Stomach (tissue), 9 donors: ENCODE data around the gene NCAPD3. TPM values are rescaled to one million over a fixed set of nuclear protein-coding genes. Genes with fewer than 3 reads are reported as not detected.

Experiments
- DNase-seq, 2 donors: peaks; one replicate each; pipeline versions ENCODE4 v3.0.0 to v3.0.0-alpha.2; 2013 to 2019
- H3K27ac ChIP-seq, 5 donors: fragments of 200-600 bp in 4 of 5; sonication (generic) in 4 of 5; one replicate each; pipeline ENCODE4 v1.5.1; 2013 to 2019; ENCODE audit warnings: mild to moderate bottlenecking in 1 of 5, moderate library complexity in 1 of 5
- H3K27me3 ChIP-seq, 3 donors: fragments of 200-600 bp; sonication (generic); one replicate each; pipeline ENCODE4 v1.5.1; 2017 to 2019; ENCODE audit warnings: mixed run types in 1 of 3
- H3K36me3 ChIP-seq, 4 donors: fragments of 200-600 bp; sonication (generic); 1 replicate in 3 of 4; 2 replicates in 1 of 4; pipeline ENCODE4 v1.5.1; 2016 to 2019
- H3K4me1 ChIP-seq, 4 donors: fragments of 200-600 bp; sonication (generic); one replicate each; pipeline ENCODE4 v1.5.1; 2016 to 2019
- H3K4me3 ChIP-seq, 4 donors: fragments of 200-600 bp; sonication (generic) in 3 of 4; one replicate each; pipeline ENCODE4 v1.5.1; 2016 to 2019; ENCODE audit warnings: mild to moderate bottlenecking in 1 of 4
- H3K9me3 ChIP-seq, 4 donors: fragments of 200-600 bp; sonication (generic); one replicate each; pipeline ENCODE4 v1.5.1; 2016 to 2019
- CTCF ChIP-seq, 7 experiments: fragments of 450-650 bp in 4 of 7; fragments of 200-600 bp in 3 of 7; sonication (generic) in 3 of 7; IDR thresholded peaks; one replicate each; pipeline ENCODE4 v1.5.1; 2016 to 2019; ENCODE audit warnings: antibody characterized with exemption in 7 of 7, control low read depth in 2 of 7, mild to moderate bottlenecking in 1 of 7
- EP300 ChIP-seq: sonication (generic); formaldehyde crosslinking; IDR thresholded peaks from one replicate; pipeline ENCODE4 v1.6.1; 2017; ENCODE audit warnings: antibody characterized with exemption
- POLR2A ChIP-seq, 4 donors: fragments of 450-650 bp; IDR thresholded peaks; one replicate each; pipeline ENCODE4 v1.6.1; 2016; ENCODE audit warnings: antibody characterized with exemption in 4 of 4, control low read depth in 2 of 4, mild to moderate bottlenecking in 1 of 4, moderate library complexity in 1 of 4
- POLR2AphosphoS5 ChIP-seq, 3 donors: sonication (generic); formaldehyde crosslinking; IDR thresholded peaks; one replicate each; pipeline ENCODE4 v1.6.1; 2016; ENCODE audit warnings: antibody characterized with exemption in 3 of 3
- WGBS, 5 donors: extraction: QIAGEN DNeasy Blood & Tissue Kit in 3 of 5; methylation state at CpG; one replicate each; pipeline versions ENCODE4 v1.1.5 to v1.1.7; 2013 to 2018; 5-methylcytosine and 5-hydroxymethylcytosine counted together
- intact Hi-C: fragments of 100-400 bp; cut with DNase I; formaldehyde crosslinking; loops from one replicate; pipeline ENCODE4 v1.15.1; 2023; ENCODE audit warnings: low total_unique reads
- polyA plus RNA-seq, 3 donors: library from polyadenylated mRNA; stranded (reverse); fragments of 200-250 nt; gene quantifications; one replicate each; pipeline ENCODE4 v1.2.3, GENCODE V29; 2013
- total RNA-seq, 5 donors: library from RNA; depleted of rRNA; stranded (reverse); fragments of >200 nt; gene quantifications; one replicate each; pipeline versions ENCODE4 v1.1.0 to v1.2.3, GENCODE V29; 2014 to 2016
- donor health status: healthy with polysubstance abuse.
- donor health status: Bipolar disorder and iron deficiency.
- donor health status: healthy.

The NCAPD3 gene
- total and polyA plus RNA-seq, 8 donors: 3.3 to 27.8 (median 10.2) TPM

GRCh38 chr11:134125507-134125906, 98.3 kb downstream of the NCAPD3 start:
- no peaks in the 10 kb centered on the region for H3K36me3 ChIP-seq
- H3K27me3 ChIP-seq: peaks cover 0 to 31% (median 12%) of the 10 kb centered on the region in 3 donors
- peaks cover 11 to 57% (median 34%) of the 10 kb centered on the region in 4 donors for H3K4me1 ChIP-seq
- peak overlapping the region; percentile 18 to 88 (median 60) for H3K27ac ChIP-seq
- peak overlapping the region; percentile 34 to 48 (median 42) for H3K4me3 ChIP-seq
- no peak for DNase-seq
- 61 to 85% (median 79%) methylated on average over 9 of the region's 9 CpGs for WGBS, 5 donors
- H3K9me3 ChIP-seq: no peaks in the 10 kb centered on the region
- intact Hi-C loops: no loop called here
- TF ChIP-seq EP300: no peak
- TF ChIP-seq POLR2AphosphoS5 (IDR thresholded peaks at IDR 0.05): no peak
- TF ChIP-seq CTCF (IDR thresholded peaks at IDR 0.05): no peak

- Histone ChIP-seq H3K4me1 (peaks cover 12 to 64% (median 37%) of the 10 kb centered on the region in 4 donors), H3K4me3 (peak overlapping the region; percentile 34 to 48 (median 42)), H3K36me3 (no peaks in the 10 kb centered on the region), H3K27me3 (peaks cover 0 to 31% (median 12%) of the 10 kb centered on the region in 3 donors), H3K27ac (peak overlapping the region; percentile 46 to 88 (median 60)), H3K9me3 (no peaks in the 10 kb centered on the region)
- TF ChIP-seq EP300 (no peak), POLR2AphosphoS5 (IDR thresholded peaks at IDR 0.05) (no peak), POLR2A (IDR thresholded peaks at IDR 0.05) (no peak), CTCF (IDR thresholded peaks at IDR 0.05) (no peak)
- peak; percentile 40 to 74 for DNase-seq
- 6 to 13% (median 6%) methylated on average over 18 to 54 of the region's 54 CpGs for WGBS, 5 donors
- intact Hi-C loops: no loop called here
These were observed 98.9 kb downstream of the NCAPD3 start for GRCh38 chr11:134124660-134125451.

- no peaks in the 10 kb centered on the region for H3K9me3 ChIP-seq
- H3K27me3 ChIP-seq: peaks cover 0 to 27% (median 12%) of the 10 kb centered on the region in 3 donors
- peak in 1 of 3 donors; percentile 22 for TF ChIP-seq POLR2AphosphoS5 (IDR thresholded peaks at IDR 0.05)
- TF ChIP-seq POLR2A (IDR thresholded peaks at IDR 0.05): no peak
- WGBS, 5 donors: 41 to 61% (median 52%) methylated on average over 9 of the region's 9 CpGs
- peak overlapping the region in 2 of 4 donors; percentile 13 to 15 for H3K4me3 ChIP-seq
- peak in 1 of 2 donors; percentile 60 for DNase-seq
- H3K27ac ChIP-seq: peak overlapping the region; percentile 32 to 88 (median 82)
- intact Hi-C loops: no loop called here
- H3K4me1 ChIP-seq: peaks cover 12 to 79% (median 37%) of the 10 kb centered on the region in 4 donors
- no peaks in the 10 kb centered on the region for H3K36me3 ChIP-seq
These were observed 102.7 kb downstream of the NCAPD3 start for GRCh38 chr11:134120921-134121526.

- Histone ChIP-seq H3K9me3 (no peaks in the 10 kb centered on the region), H3K27ac (peak overlapping the region; percentile 14 to 88 (median 82)), H3K27me3 (peaks cover 0 to 20% (median 12%) of the 10 kb centered on the region in 3 donors), H3K4me1 (peaks cover 12 to 72% (median 33%) of the 10 kb centered on the region in 4 donors), H3K36me3 (no peaks in the 10 kb centered on the region), H3K4me3 (peak overlapping the region in 2 of 4 donors; percentile 13 to 15)
- peak; percentile 35 to 92 for DNase-seq
- TF ChIP-seq POLR2A (IDR thresholded peaks at IDR 0.05) (no peak), POLR2AphosphoS5 (IDR thresholded peaks at IDR 0.05) (peak; percentile 63 to 95 (median 73))
- intact Hi-C loops: no loop called here
- WGBS, 5 donors: 30 to 40% (median 38%) methylated on average over 13 of the region's 13 CpGs
These were observed 103.5 kb downstream of the NCAPD3 start for GRCh38 chr11:134120143-134120850.

GRCh38 chr11:134119094-134119493, 104.7 kb downstream of the NCAPD3 start:
- intact Hi-C loops: no loop called here
- 83 to 90% (median 85%) methylated on average over 3 of the region's 3 CpGs for WGBS, 5 donors
- peaks cover 0 to 10% (median 3%) of the 10 kb centered on the region in 3 donors for H3K27me3 ChIP-seq
- peaks cover 5 to 60% (median 28%) of the 10 kb centered on the region in 4 donors for H3K4me1 ChIP-seq
- H3K9me3 ChIP-seq: no peaks in the 10 kb centered on the region
- no peak for DNase-seq
- TF ChIP-seq POLR2AphosphoS5 (IDR thresholded peaks at IDR 0.05): no peak
- TF ChIP-seq CTCF (IDR thresholded peaks at IDR 0.05): no peak
- no peak for TF ChIP-seq EP300
- TF ChIP-seq POLR2A (IDR thresholded peaks at IDR 0.05): no peak
- H3K4me3 ChIP-seq: no peak overlapping the region
- no peaks in the 10 kb centered on the region for H3K36me3 ChIP-seq
- H3K27ac ChIP-seq: peak overlapping the region in 4 of 5 donors; percentile 76 to 88 (median 82)
